Large intestine (tissue), 3 donors: Measurements from ENCODE around the gene CNFN. TPM values are rescaled to one million over a fixed set of nuclear protein-coding genes. Genes with fewer than 3 reads are reported as not detected.

ENCODE experiments used
- DNase-seq, 2 donors: peaks; one replicate each; pipeline versions ENCODE4 v3.0.0 to v3.0.0-alpha.2; 2013
- H3K27ac ChIP-seq: one replicate; pipeline ENCODE4 v1.5.1; 2013; ENCODE audit warnings: low read length
- H3K27me3 ChIP-seq: 2 replicates; pipeline ENCODE4 v1.6.1; 2013; ENCODE audit warnings: low read length; ENCODE audit not compliant: control insufficient read depth, insufficient read depth
- H3K36me3 ChIP-seq: 2 replicates; pipeline ENCODE4 v1.6.1; 2013; ENCODE audit warnings: low read length; ENCODE audit not compliant: control insufficient read depth, insufficient read depth
- H3K4me1 ChIP-seq: one replicate; pipeline ENCODE4 v1.6.1; 2013; ENCODE audit warnings: low read length; ENCODE audit not compliant: control insufficient read depth, insufficient read depth
- H3K4me3 ChIP-seq: one replicate; pipeline ENCODE4 v1.5.1; 2013; ENCODE audit warnings: low read length
- H3K9me3 ChIP-seq: one replicate; pipeline ENCODE4 v1.6.1; 2013; ENCODE audit warnings: mild to moderate bottlenecking, low read depth, low read length, moderate library complexity; ENCODE audit not compliant: control insufficient read depth
- WGBS: methylation state at CpG from one replicate; pipeline ENCODE4 v1.1.5; 2013; ENCODE audit warnings: low lambda C conversion rate; ENCODE audit not compliant: insufficient coverage; 5-methylcytosine and 5-hydroxymethylcytosine counted together
- polyA plus RNA-seq: library from polyadenylated mRNA; unstranded; fragments of 120-200 nt; gene quantifications from one replicate; pipeline ENCODE4 v1.2.1, GENCODE V29; 2013

The CNFN gene
- polyA plus RNA-seq, 1 donor: 13.5 TPM

DNA sequence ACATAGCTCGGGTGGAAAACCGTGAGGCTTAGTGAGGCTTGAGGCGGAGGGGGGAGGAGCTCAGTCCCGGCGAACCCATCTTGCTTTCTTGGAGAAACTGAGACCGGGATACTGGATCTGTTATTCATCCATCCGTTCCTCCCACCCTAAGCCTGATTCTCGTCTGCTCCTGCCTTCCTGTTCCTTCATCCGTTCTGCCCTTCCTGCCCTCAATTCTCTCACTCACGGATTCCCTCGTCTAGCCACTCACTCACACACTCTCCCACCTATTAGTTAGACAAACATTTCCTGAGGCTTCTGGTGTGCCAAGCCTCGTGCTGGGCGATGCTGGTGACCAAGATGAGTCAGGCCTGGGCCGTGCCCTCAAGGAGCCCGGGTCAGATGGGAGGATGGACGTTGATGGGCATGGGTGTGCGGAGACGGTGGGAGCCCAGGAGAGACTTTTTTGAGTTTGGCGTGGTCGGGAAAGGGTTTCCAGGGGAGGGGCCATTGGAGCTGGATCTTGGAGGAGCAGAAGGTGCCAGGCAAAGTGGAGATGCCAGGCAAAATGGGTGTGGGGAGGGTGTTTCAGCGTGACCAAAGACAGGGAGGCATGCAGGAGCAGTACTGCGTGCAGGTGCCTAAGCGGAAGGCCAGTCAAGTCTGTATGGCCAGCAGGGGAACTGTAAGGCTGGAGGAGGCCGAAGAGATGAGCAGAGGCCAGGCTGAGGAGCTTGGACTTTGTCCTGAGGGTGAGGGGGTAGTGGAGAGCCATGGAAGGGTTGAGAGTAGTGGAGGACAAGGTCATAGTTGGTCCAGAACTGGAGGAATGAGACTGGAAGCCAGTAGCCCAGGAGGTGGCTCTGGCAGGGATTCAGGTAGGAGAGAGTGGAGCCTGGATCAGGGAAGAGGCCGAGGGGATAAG, 7.4 kb upstream of the CNFN start:
- H3K9me3 ChIP-seq: no peaks in the 10 kb centered on the region
- H3K27me3 ChIP-seq: no peaks in the 10 kb centered on the region
- peak overlapping the region; percentile 50 for H3K27ac ChIP-seq
- 0% methylated on average over 4 of the region's 25 CpGs for whole genome bisulfite sequencing
- peak overlapping the region; percentile 54 for H3K4me3 ChIP-seq
- H3K36me3 ChIP-seq: no peaks in the 10 kb centered on the region
- no peak for DNase-seq
- H3K4me1 ChIP-seq: peaks cover 11% of the 10 kb centered on the region

DNA sequence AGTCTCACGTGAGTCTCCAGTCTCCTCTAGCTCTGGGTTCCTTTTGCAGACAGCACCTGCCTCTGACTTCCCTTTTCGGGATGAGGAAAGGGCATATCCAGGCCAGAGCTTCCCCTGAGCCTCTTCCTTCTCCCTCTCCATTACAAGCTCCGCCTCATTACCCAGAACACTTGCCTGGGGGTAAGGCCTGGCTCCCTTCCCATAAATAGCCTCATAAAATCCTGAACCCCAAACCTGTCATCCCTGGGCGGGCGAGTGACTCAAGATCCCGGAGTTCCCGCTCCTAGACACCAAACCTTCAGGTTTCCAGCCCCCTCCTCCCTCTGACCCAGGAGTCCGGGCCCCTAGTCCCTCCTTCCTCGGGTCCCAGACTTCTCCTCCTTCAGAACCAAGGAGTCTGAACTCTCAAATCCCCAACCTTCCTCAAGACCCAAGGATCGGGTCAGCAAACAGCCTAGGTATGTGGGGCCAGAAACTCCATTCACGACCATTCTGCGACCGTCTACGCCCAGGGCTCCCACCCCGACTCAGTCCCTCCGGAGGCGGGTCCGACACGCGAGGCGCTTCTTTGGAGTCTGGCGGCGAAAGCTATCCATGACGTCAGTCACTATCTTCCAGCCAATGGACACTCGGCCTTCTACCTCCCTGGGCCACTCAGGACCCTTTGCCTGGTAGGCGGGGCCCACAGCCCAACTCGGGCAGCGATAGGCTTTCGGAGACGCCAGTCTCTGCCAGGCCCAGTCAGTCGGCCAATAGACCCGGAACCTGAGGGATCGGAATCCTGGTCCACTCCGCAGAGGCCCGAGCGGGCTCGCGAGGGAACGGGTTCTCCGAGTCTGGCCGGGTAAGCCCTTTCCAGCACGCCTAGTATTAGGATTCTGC, 6.5 kb upstream of the CNFN start:
- peak; percentile 99 for DNase-seq
- H3K36me3 ChIP-seq: no peaks in the 10 kb centered on the region
- H3K9me3 ChIP-seq: no peaks in the 10 kb centered on the region
- H3K27me3 ChIP-seq: peaks cover 6% of the 10 kb centered on the region
- peaks cover 11% of the 10 kb centered on the region for H3K4me1 ChIP-seq
- 83% methylated on average over 1 of the region's 42 CpGs for WGBS
- H3K4me3 ChIP-seq: peak overlapping the region; percentile 54
- peak overlapping the region; percentile 58 for H3K27ac ChIP-seq

DNA sequence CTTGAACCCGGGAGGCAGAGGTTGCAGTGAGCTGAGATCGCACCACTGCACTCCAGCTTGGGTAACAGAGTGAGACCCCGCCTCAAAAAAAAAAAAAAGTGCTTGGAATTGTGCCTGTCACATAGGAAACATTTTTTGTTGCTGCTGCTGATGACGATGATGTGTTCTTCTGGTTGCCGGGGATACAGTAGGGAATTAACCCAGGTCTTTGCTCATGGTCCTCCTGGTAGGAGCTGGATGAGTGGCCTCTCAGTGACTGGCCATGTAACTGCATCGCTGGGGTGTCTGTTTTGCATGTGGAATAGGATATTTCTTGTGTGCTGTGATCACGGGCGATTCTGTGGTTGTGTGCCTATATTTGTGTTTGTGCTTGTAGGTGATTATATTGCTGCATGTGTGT, 4.7 kb upstream of the CNFN start:
- peaks cover 7% of the 10 kb centered on the region for H3K4me1 ChIP-seq
- no peak overlapping the region for H3K27ac ChIP-seq
- peaks cover 23% of the 10 kb centered on the region for H3K27me3 ChIP-seq
- no peaks in the 10 kb centered on the region for H3K36me3 ChIP-seq
- H3K9me3 ChIP-seq: no peaks in the 10 kb centered on the region
- WGBS: no CpG with 5 or more reads among the region's 8 CpGs
- no peak for DNase-seq
- no peak overlapping the region for H3K4me3 ChIP-seq

- Histone ChIP-seq H3K27me3 (peaks cover 36% of the 10 kb centered on the region), H3K27ac (no peak overlapping the region), H3K4me3 (no peak overlapping the region), H3K9me3 (no peaks in the 10 kb centered on the region), H3K4me1 (no peaks in the 10 kb centered on the region), H3K36me3 (no peaks in the 10 kb centered on the region)
- no CpG with 5 or more reads among the region's 4 CpGs for WGBS
- DNase-seq: no peak
Observed at GRCh38 chr19:42392165-42392564, 2.1 kb upstream of the CNFN start.

- DNase-seq: no peak
- Histone ChIP-seq H3K36me3 (no peaks in the 10 kb centered on the region), H3K4me3 (no peak overlapping the region), H3K27me3 (peaks cover 36% of the 10 kb centered on the region), H3K27ac (no peak overlapping the region), H3K9me3 (no peaks in the 10 kb centered on the region), H3K4me1 (no peaks in the 10 kb centered on the region)
- no CpG with 5 or more reads among the region's 20 CpGs for WGBS
Observed at GRCh38 chr19:42388851-42389489, 1.1 kb downstream of the CNFN start.

- Histone ChIP-seq H3K9me3 (no peaks in the 10 kb centered on the region), H3K4me1 (no peaks in the 10 kb centered on the region), H3K4me3 (peak overlapping the region; percentile 48), H3K36me3 (no peaks in the 10 kb centered on the region), H3K27ac (peak overlapping the region; percentile 58), H3K27me3 (peaks cover 34% of the 10 kb centered on the region)
- no CpG with 5 or more reads among the region's 48 CpGs for WGBS
- DNase-seq: peak; percentile 62 to 87
Observed at GRCh38 chr19:42386974-42387707, 3.0 kb downstream of the CNFN start.

- Histone ChIP-seq H3K4me3 (no peak overlapping the region), H3K27me3 (no peaks in the 10 kb centered on the region), H3K9me3 (no peaks in the 10 kb centered on the region), H3K4me1 (peaks cover 24% of the 10 kb centered on the region), H3K27ac (peak overlapping the region; percentile 32), H3K36me3 (peaks cover 14% of the 10 kb centered on the region)
- DNase-seq: peak in 1 of 2 donors; percentile 36
- WGBS: no CpG with 5 or more reads among the region's 6 CpGs
Observed at GRCh38 chr19:42380155-42380554, 9.9 kb downstream of the CNFN start.

GRCh38 chr19:42378225-42379215, 11.6 kb downstream of the CNFN start:
- Histone ChIP-seq H3K4me3 (no peak overlapping the region), H3K27ac (peak overlapping the region; percentile 92), H3K27me3 (no peaks in the 10 kb centered on the region), H3K36me3 (peaks cover 23% of the 10 kb centered on the region), H3K4me1 (peaks cover 24% of the 10 kb centered on the region), H3K9me3 (no peaks in the 10 kb centered on the region)
- WGBS: 73% methylated on average over 5 of the region's 17 CpGs
- DNase-seq: peak; percentile 90 to 93

- Histone ChIP-seq H3K36me3 (peaks cover 29% of the 10 kb centered on the region), H3K27me3 (no peaks in the 10 kb centered on the region), H3K4me3 (no peak overlapping the region), H3K27ac (no peak overlapping the region), H3K9me3 (no peaks in the 10 kb centered on the region), H3K4me1 (peaks cover 17% of the 10 kb centered on the region)
- DNase-seq: no peak
- no CpG with 5 or more reads among the region's 17 CpGs for WGBS
Observed at GRCh38 chr19:42376177-42376555, 13.9 kb downstream of the CNFN start.
